IPS-NIHi11 (cell line): Measurements from ENCODE around the gene DNAJC18.
A peak's percentile ranks its signal among the peaks of the same experiment; 100 is the strongest.
"Not testable (repeated sequence)": the region's sequence is repeated elsewhere in the genome, so short reads cannot be mapped to it uniquely, and the experiment has no call there.

ENCODE experiments used
- DNase-seq: peaks from one replicate; pipeline ENCODE4 v3.0.0; 2012; ENCODE audit warnings: mixed read lengths, low spot score

DNAJC18 gene

GRCh38 chr5:139439013-139439903 is at the start of gene DNAJC18:
Gene DNAJC18 (minus strand): TSS chr5:139439525. CDS start chr5:139439445, 80 bp downstream.
- DNase-seq: peak; percentile 100

DNA sequence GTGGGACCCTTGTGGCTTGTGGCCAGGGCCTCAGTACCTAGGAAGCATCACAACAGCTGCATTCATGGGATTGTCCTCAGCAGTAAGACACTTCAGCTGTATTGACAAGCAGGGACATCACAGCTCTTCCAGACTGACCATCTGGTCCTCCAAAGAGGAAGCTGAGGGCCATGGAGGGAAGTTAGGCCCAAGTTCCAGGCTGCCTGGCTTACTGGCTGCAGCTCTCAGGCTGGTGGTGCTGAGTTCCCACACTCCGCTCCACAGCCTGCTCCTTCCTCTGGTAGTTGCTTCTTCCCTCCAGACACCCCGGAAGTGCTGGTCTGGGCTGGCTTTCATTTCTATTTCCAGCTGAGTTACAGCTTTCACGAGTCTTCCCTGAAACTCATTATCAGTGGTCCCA is 48.9 kb upstream of the DNAJC18 start:
- no peak for DNase-seq

- DNase-seq: peak; percentile 57
These were observed 46.9 kb upstream of the DNAJC18 start for GRCh38 chr5:139486201-139486600.

GRCh38 chr5:139482890-139483208 is 43.5 kb upstream of the DNAJC18 start:
- DNase-seq: not testable (repeated sequence)

DNA sequence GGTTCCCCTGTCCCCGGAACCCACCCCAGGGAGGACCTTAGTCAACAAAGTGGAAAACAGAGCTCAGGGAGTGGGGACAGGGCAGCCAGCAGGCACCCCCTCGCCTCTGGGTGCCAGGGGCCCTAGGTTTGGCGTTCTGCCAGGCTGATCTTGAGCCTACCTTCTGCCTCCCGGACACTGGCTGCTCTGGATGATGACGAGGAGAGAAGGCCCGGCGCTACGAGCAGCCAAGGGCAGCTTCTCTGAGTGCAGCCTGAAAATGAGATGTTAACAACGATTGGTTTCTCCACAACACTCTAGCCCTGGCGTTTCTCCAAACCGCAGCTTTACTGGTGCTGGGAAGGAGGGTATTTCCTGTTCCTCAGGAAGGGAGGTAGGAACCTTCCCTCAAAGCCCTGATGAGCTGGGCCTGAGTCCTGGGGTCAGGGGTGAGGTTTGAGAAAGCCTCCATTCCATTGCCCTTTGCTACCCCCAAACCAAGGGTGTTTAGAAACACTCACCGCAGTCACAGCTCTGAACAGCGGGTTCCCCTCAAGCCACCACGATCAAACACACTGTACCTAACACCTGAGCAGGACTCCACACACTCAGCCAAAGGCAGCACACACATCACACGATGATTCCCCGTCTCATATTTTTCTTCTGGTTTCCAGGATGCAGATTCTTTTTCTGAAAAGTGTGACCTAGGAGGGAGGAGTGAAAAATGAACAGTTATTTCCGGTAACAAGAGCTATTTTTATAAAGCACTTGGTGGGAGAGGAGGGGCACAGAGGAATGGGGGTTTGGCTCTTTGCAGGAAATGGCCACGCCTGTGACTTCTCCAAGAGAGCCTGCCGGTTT is 42.9 kb upstream of the DNAJC18 start, which contains the start of gene STING1:
Gene STING1 (minus strand): TSS at position 709 of the 840 bp plus-strand sequence. CDS start 1,054 bp downstream, outside the sequence.
- peak; percentile 37 for DNase-seq

DNA sequence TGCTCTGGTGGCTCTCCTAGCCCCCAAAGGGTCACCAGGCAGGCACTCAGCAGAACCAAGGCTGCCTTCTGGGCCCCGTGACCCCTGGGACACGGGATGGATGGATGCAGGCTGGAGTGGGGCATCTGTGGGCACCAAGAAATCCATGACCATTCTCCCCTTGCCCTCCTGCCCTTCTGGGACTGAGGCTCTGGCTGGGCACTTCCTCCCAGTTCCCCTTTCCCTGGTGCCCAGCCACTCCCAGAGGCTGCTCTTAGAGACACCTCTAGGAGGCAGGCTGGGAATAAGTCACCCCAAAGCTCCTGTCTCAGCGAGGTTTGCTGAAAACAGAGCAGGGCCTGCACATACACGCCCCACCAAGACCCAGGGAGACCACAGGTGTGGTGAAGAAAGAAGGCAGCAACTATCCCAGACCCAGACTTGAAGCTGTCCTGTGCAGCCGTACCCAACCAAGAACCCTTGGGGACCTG is 42.3 kb upstream of the DNAJC18 start:
- DNase-seq: no peak

GRCh38 chr5:139481122-139481533 is 41.8 kb upstream of the DNAJC18 start:
- no peak for DNase-seq

DNA sequence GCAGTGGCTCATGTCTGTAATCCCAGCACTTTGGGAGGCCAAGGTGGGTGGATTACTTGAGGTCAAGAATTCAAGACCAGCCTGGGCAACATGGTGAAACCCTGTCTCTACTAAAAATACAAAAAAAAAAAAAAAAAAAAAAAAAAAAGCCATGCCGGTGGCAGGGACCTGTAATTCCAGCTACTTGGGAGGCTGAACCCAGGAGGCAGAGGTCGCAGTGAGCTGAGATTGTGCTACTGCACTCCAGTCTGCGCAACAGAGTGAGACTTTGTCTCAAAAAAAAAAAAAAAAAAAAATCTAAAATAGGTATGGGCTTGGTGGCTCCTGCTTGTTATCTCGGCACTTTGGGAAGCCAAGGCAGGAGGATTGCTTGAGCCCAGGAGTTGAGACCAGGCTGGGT is 40.4 kb upstream of the DNAJC18 start:
- not testable (repeated sequence) for DNase-seq

- not testable (repeated sequence) for DNase-seq
These were observed 39.5 kb upstream of the DNAJC18 start for GRCh38 chr5:139478657-139479423.

DNA sequence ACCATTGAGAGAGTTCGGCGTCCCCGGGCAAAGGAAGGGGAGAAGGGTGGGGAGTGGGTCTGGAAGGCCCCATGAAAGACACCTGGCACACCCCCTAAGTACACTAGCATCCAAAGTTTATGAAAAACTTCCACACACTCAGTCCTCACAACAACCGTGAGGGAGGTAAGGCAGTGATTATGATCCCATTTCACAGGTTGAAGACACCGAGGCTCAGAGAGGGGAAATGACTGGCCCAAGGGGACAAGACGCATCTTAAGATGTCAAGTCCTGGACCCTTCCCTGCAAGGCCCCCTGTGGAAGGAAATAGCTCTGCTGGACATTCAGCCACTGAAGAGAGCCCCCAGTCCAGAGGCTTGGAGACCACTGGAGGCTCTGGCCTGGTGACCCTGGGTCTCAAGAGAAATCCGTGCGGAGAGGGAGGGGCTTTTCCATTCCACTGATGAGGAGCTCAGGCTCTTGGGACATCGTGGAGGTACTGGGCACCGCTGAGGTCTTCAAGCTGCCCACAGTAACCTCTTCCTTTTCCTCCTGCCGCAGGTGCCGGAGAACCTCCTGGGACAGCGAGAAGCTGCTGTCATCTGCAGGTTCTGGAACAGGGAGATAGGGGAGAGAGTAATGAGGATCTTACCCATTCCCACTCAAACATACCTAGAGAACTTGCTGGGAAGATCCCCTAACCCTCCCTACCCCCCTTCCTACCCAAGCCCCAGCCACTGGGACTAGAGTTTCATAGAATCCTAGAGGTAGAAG is 36.7 kb upstream of the DNAJC18 start:
- DNase-seq: no peak

DNA sequence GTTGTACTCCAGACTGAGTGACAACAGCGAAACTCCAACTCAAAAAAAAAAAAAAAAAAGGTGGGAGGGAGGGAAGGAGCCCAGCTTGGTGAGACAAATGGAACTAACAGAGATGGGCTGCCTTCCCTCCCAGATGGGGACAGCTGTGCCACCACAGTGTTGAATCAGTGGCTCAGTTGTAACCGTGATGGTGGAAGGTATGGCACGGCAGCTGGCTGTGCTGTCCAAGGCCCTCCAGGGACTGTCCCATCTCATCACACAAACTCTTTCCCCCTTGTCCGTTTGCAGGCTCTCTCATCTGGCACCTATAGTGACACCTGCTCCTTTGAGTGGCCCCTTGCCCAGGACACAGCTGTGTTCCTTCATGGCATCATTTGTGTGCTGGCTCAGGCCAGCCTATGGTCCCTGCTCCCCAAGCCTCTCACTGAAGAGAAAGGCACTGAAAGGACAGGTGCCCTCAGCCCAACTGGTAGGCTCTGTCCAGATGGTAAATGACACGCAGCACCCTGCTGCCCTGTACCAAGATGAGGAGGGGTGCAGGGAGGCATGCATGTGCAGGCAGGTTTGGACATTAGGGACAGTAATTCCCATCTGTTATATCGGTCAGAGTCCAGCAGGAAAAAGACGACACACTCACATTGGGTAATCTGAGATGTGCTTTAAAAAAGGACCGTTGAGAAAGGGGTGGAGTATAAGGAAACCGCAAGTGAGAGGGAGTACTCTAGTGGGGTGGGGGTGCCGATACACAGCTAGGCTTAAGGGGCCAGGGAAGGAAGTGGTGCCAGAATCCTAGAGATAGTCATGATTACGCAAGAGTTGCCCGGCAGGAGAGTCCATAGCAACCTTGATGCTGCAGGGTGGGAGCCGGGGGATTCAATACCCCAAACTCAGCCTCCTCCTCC is 35.8 kb upstream of the DNAJC18 start:
- DNase-seq: no peak

DNA sequence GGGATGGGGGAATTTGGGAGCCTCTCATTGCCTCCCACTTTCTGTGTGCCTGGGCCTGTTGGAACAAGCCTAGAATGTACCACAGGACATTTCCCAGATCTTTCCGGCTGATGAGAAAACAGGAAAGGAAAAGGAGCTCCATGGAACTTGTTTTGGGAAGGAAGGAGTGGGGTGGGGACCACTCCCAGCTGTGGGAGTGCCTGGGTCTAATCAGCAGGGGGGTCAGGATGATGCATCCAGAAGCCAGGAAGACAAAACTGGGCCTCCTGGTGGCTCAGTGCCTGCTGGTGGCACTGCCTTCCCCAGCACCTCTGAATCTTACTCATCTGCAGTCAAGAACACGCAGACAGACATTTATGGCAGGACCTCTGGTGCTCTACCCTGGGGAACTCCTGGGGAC is 34.2 kb upstream of the DNAJC18 start:
- DNase-seq: no peak

DNA sequence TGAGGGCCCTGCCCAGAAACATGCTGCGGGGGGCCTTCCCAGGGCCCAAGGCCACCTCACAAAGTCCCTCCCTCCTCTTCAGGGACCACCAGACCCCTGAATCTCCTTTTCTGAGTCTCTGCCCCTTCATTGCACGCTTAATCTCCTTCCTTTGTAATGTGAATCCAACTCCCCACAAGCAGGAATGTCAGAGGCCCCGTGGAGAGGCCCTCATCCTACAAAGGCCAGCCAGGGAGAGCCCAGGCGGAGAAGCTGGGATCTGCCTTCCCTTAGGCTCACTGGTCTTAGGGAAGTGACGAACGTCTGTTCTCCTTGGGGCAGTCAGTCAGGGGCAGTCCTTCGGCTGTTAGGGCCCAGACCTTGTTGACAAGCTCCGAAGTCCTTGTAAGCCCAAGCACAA is 33.8 kb upstream of the DNAJC18 start:
- DNase-seq: peak; percentile 84

DNA sequence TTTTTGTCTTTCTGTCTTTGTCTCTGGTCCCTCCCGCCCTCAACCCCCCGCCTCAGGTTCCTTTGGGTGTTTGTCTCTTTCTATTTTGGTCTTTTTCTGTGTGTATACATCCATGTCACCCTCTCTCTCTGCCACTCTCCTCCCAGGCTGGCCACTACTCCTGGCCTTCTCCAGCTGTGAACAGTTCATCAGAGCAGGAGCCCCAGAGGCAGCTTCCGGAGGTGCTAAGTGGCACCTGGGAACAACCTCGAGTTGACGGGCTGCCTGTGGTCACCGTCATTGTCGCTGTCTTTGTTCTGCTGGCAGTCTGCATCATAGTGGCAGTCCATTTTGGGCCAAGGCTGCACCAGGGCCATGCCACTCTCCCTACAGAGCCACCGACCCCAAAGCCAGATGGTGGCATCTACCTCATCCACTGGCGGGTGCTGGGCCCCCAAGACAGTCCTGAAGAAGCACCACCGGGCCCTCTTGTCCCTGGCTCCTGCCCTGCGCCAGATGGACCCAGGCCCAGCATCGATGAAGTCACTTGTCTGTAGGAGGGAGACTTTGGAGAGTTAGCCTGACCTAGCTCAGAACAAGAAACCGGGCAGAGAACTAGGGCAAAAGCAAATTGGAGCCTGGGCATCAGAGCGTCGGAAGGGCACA is 33.2 kb upstream of the DNAJC18 start:
- DNase-seq: no peak

DNA sequence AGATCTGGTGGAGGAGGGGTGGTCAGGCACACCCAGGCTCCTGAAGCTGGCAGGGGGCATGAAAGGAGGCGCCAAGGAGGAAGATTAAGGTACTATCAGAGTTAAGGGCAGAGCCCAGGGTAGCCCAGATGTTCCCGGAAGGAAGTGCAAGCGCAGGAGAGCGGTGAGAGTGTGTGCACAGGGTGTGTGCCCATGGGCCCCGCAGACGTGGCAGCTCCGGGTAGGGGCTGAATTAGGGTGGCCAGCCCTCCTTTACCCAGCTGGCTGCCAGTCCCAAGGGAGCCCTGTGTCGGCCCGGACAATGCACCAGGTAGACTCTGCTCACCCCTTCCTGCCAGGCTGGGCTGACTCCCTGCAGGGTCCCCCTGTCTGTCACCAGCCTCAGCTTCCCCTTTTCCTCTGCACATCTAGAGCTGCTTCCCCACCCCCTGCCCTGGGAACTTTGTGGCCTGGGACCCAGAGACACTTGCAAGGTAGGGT is 31.5 kb upstream of the DNAJC18 start, which contains the start of gene SMIM33:
Gene SMIM33 (plus strand): TSS at position 184 of the 480 bp plus-strand sequence. CDS start 118 bp downstream, at position 302.
- no peak for DNase-seq

DNA sequence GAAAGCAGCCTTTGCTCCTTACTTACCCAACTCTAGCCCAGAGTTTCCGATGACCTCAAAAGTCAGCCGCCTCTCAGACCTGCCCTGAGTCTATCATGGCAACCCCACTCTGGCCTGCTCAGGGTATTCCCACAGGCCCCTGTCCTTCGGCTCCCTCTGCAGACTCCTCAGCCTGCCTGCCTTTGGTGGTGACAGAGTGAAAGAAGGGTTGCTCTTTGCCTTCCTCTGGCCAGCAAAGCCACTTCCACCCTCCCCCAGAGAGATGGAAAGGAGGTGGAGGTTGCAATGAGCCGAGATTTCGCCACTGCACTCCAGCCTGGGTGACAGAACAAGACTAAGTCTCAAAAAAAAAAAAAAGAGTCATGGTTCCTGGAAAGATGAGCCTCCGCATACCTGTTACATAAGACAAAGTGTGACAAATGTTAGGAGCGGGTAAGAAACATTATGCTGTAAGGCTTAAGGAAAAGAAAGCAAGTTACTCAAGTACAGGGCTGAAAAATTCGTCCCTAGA is 29.2 kb upstream of the DNAJC18 start:
- peak; percentile 46 for DNase-seq

DNA sequence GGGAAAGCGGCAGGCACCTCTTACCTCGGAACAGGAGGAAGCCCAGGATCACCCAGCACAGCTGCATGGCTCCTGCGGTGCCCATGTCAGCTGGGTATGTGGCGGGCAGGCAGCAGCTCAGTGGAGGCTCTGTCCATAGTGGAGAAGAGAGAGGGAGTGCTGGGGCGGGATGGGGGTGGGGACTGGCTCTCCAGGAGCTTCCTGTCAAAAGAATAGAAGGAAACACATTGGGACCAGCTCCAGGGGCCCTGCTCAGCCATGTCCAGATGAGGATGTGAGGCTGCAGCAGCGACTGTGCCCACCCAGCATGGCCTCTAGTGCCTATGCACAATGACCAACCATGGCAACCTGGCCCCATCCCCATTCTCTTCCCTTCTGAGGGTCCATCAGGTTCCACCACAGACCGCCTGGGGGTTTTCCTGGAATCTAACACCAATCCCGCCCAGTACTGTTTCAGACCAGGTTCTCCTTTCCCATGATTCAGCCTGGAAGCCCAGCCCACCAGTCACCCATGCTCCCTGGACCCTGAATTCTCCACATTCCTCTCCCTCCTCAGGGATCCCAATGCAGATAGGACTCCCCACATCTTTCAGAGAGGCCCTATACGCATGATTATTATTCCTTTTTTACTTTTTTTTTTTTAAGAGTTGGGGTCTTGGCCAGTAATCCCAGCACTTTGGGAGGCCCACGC is 23.4 kb upstream of the DNAJC18 start, which contains the start of gene ECSCR:
Gene ECSCR (minus strand): TSS at position 158 of the 691 bp plus-strand sequence. CDS start 73 bp downstream, at position 85.
- DNase-seq: peak; percentile 60

- DNase-seq: no peak
These were observed 22.4 kb upstream of the DNAJC18 start for GRCh38 chr5:139461698-139462097.
